Trophoblast cell (in vitro differentiated cells and primary cell): ENCODE results near the gene UNK.

Experiments
- DNase-seq, 2 donors: peaks; one replicate each; pipeline ENCODE4 v3.0.0-alpha.2; 2016
- H2AFZ ChIP-seq: 2 replicates; pipeline ENCODE4 v1.6.1; 2013; ENCODE audit warnings: low read length, moderate library complexity, mild to moderate bottlenecking; ENCODE audit not compliant: insufficient read depth, poor library complexity
- H2AK5ac ChIP-seq: 2 replicates; pipeline ENCODE4 v1.6.1; 2013; ENCODE audit warnings: mild to moderate bottlenecking, low read length
- H2BK120ac ChIP-seq: 2 replicates; pipeline ENCODE4 v1.6.1; 2013; ENCODE audit warnings: low read length, mild to moderate bottlenecking, moderate library complexity; ENCODE audit not compliant: insufficient read depth, poor library complexity
- H2BK12ac ChIP-seq: 2 replicates; pipeline ENCODE4 v1.6.1; 2013; ENCODE audit warnings: mild to moderate bottlenecking, low read length, moderate library complexity
- H2BK5ac ChIP-seq: 2 replicates; pipeline ENCODE4 v1.6.1; 2013; ENCODE audit warnings: low read length, low read depth, moderate library complexity, mild to moderate bottlenecking; ENCODE audit not compliant: poor library complexity
- H3K14ac ChIP-seq: 2 replicates; pipeline ENCODE4 v1.6.1; 2013; ENCODE audit warnings: mild to moderate bottlenecking, low read length
- H3K18ac ChIP-seq: 2 replicates; pipeline ENCODE4 v1.6.1; 2013; ENCODE audit warnings: mild to moderate bottlenecking, low read length
- H3K23ac ChIP-seq: 2 replicates; pipeline ENCODE4 v1.6.1; 2013; ENCODE audit warnings: low read length
- H3K27ac ChIP-seq: 2 replicates; pipeline ENCODE4 v1.5.1; 2013; ENCODE audit warnings: low read depth, mild to moderate bottlenecking, inconsistent platforms, low read length, moderate library complexity
- H3K27me3 ChIP-seq: 2 replicates; pipeline ENCODE4 v1.6.1; 2013; ENCODE audit warnings: inconsistent platforms, mild to moderate bottlenecking, low read length, moderate library complexity; ENCODE audit not compliant: insufficient read depth
- H3K36me3 ChIP-seq, 2 experiments: 1 replicate in 1 of 2; 2 replicates in 1 of 2; pipeline ENCODE4 v1.6.1; 2013; ENCODE audit warnings: low read length in 2 of 2, mild to moderate bottlenecking in 2 of 2, moderate library complexity in 1 of 2; ENCODE audit not compliant: insufficient read depth in 2 of 2, control insufficient read depth in 1 of 2
- H3K4ac ChIP-seq: 2 replicates; pipeline ENCODE4 v1.6.1; 2013; ENCODE audit warnings: low read depth, mild to moderate bottlenecking, low read length, moderate library complexity
- H3K4me1 ChIP-seq, 2 experiments: 1 replicate in 1 of 2; 2 replicates in 1 of 2; pipeline ENCODE4 v1.6.1; 2013; ENCODE audit warnings: low read length in 2 of 2, mild to moderate bottlenecking in 2 of 2, moderate library complexity in 1 of 2; ENCODE audit not compliant: insufficient read depth in 2 of 2, control insufficient read depth in 1 of 2
- H3K4me2 ChIP-seq: 2 replicates; pipeline ENCODE4 v1.6.1; 2013; ENCODE audit warnings: inconsistent platforms, mild to moderate bottlenecking, low read length, moderate library complexity
- H3K4me3 ChIP-seq: 2 replicates; pipeline ENCODE4 v1.5.1; 2013; ENCODE audit warnings: mild to moderate bottlenecking, low read depth, low read length, inconsistent platforms
- H3K79me1 ChIP-seq: one replicate; pipeline ENCODE4 v1.6.1; 2013; ENCODE audit warnings: low read length
- H3K79me2 ChIP-seq: 2 replicates; pipeline ENCODE4 v1.6.1; 2013; ENCODE audit warnings: low read length, mild to moderate bottlenecking; ENCODE audit not compliant: control insufficient read depth, insufficient read depth, poor library complexity
- H3K9ac ChIP-seq: 2 replicates; pipeline ENCODE4 v1.6.1; 2013; ENCODE audit warnings: mild to moderate bottlenecking, low read length
- H3K9me3 ChIP-seq: 2 replicates; pipeline ENCODE4 v1.6.1; 2013; ENCODE audit warnings: low read depth, mild to moderate bottlenecking, control low read depth, inconsistent platforms, low read length; ENCODE audit not compliant: insufficient read depth
- H4K12ac ChIP-seq: 2 replicates; pipeline ENCODE4 v1.6.1; 2013; ENCODE audit warnings: low read depth, mild to moderate bottlenecking, low read length, moderate library complexity
- H4K8ac ChIP-seq: 2 replicates; pipeline ENCODE4 v1.6.1; 2013; ENCODE audit warnings: low read depth, mild to moderate bottlenecking, low read length, moderate library complexity
- H4K91ac ChIP-seq: one replicate; pipeline ENCODE4 v1.6.1; 2013; ENCODE audit warnings: low read depth, mild to moderate bottlenecking, low read length, moderate library complexity
- WGBS: extraction: QIAGEN DNeasy Blood & Tissue Kit; methylation state at CpG from one replicate; pipeline ENCODE4 v1.1.7; 2013; ENCODE audit warnings: missing lambda C conversion rate; ENCODE audit not compliant: insufficient read length, insufficient coverage; ENCODE audit errors: extremely low coverage; 5-methylcytosine and 5-hydroxymethylcytosine counted together

UNK gene

GRCh38 chr17:75783803-75784472 is 668 bp upstream of the UNK start:
- Histone ChIP-seq H4K8ac (peak overlapping the region; percentile 93), H3K36me3 (peaks cover under 1 to 1% of the 10 kb centered on the region in 2 experiments), H2BK120ac (peak overlapping the region; percentile 83), H2BK5ac (peak overlapping the region; percentile 73), H3K18ac (peak overlapping the region; percentile 47), H2BK12ac (peak overlapping the region; percentile 96), H3K9me3 (no peaks in the 10 kb centered on the region), H3K4me2 (peak overlapping the region; percentile 70), H3K4me3 (no peak overlapping the region), H3K4ac (peak overlapping the region; percentile 72), H3K27ac (peak overlapping the region; percentile 100), H3K79me2 (peaks cover 22% of the 10 kb centered on the region), H3K14ac (peak overlapping the region; percentile 90), H3K27me3 (no peaks in the 10 kb centered on the region), H2AFZ (peak overlapping the region; percentile 32), H3K9ac (no peak overlapping the region), H3K23ac (no peak overlapping the region), H2AK5ac (peak overlapping the region; percentile 95), H4K12ac (peak overlapping the region; percentile 86), H3K4me1 (peaks cover 3 to 18% of the 10 kb centered on the region in 2 experiments), H4K91ac (peak overlapping the region; percentile 94), H3K79me1 (peaks cover 24% of the 10 kb centered on the region)
- WGBS: no CpG with 5 or more reads among the region's 20 CpGs
- DNase-seq: no peak

- peak overlapping the region; percentile 97 for H2BK5ac ChIP-seq
- peak in 1 of 2 donors; percentile 89 for DNase-seq
- peak overlapping the region; percentile 85 for H3K4me3 ChIP-seq
- peak overlapping the region; percentile 79 for H3K14ac ChIP-seq
- peak overlapping the region; percentile 3 for H2BK12ac ChIP-seq
- H3K9ac ChIP-seq: peak overlapping the region; percentile 94
- peaks cover 18% of the 10 kb centered on the region for H3K79me1 ChIP-seq
- H3K4ac ChIP-seq: peak overlapping the region; percentile 41
- H3K79me2 ChIP-seq: peaks cover 17% of the 10 kb centered on the region
- H4K91ac ChIP-seq: peak overlapping the region; percentile 95
- H2BK120ac ChIP-seq: peak overlapping the region; percentile 93
- H3K27me3 ChIP-seq: no peaks in the 10 kb centered on the region
- peak overlapping the region; percentile 90 for H4K8ac ChIP-seq
- H3K9me3 ChIP-seq: no peaks in the 10 kb centered on the region
- peak overlapping the region; percentile 78 for H2AFZ ChIP-seq
- H4K12ac ChIP-seq: peak overlapping the region; percentile 91
- H3K4me1 ChIP-seq: peaks cover 3 to 18% of the 10 kb centered on the region in 2 experiments
- H3K27ac ChIP-seq: peak overlapping the region; percentile 100
- peak overlapping the region; percentile 93 for H3K18ac ChIP-seq
- peak overlapping the region; percentile 63 for H3K4me2 ChIP-seq
- peak overlapping the region; percentile 3 for H3K23ac ChIP-seq
- no peaks in the 10 kb centered on the region for H3K36me3 ChIP-seq
- WGBS: no CpG with 5 or more reads among the region's 43 CpGs
- H2AK5ac ChIP-seq: peak overlapping the region; percentile 33
These were observed 647 bp downstream of the UNK start for GRCh38 chr17:75785016-75785890.

GRCh38 chr17:75791254-75791653 is 6.6 kb downstream of the UNK start:
- Histone ChIP-seq H2AFZ (no peak overlapping the region), H3K4ac (no peak overlapping the region), H3K27me3 (no peaks in the 10 kb centered on the region), H3K4me3 (no peak overlapping the region), H4K8ac (no peak overlapping the region), H3K23ac (no peak overlapping the region), H3K27ac (no peak overlapping the region), H2BK12ac (no peak overlapping the region), H3K36me3 (peaks cover 11 to 16% of the 10 kb centered on the region in 2 experiments), H2BK5ac (no peak overlapping the region), H4K91ac (no peak overlapping the region), H2BK120ac (no peak overlapping the region), H3K4me1 (peaks cover 0 to 6% of the 10 kb centered on the region in 2 experiments), H3K79me2 (peaks cover 7% of the 10 kb centered on the region), H3K9me3 (no peaks in the 10 kb centered on the region), H3K18ac (no peak overlapping the region), H4K12ac (no peak overlapping the region), H3K9ac (no peak overlapping the region), H3K79me1 (no peaks in the 10 kb centered on the region), H2AK5ac (no peak overlapping the region), H3K14ac (no peak overlapping the region), H3K4me2 (no peak overlapping the region)
- WGBS: no CpG with 5 or more reads among the region's 6 CpGs
- no peak for DNase-seq

DNA sequence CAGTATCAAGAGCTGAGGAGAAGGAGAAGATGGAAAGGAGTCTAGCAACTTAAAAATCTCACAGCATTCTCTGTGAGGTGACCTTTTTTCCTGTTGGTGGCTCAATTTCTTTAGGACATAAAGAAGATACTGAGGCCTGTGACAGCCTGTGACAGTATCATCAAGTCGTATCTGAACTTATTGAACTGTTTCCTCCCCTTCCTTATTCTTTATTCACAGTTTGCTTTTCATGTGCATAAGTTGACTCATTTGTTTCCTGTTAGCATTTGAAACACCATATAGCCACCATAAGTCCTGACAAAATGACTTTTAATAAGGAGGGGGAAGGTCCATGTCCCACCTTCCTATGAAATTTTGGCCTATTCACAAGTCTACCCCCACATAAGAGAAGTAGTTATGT is 8.9 kb downstream of the UNK start:
- no peaks in the 10 kb centered on the region for H3K9me3 ChIP-seq
- no peak overlapping the region for H2AK5ac ChIP-seq
- no peak overlapping the region for H3K4me3 ChIP-seq
- H3K4me1 ChIP-seq: no peaks in the 10 kb centered on the region
- no peaks in the 10 kb centered on the region for H3K79me1 ChIP-seq
- no peak for DNase-seq
- peaks cover 1% of the 10 kb centered on the region for H3K79me2 ChIP-seq
- no peak overlapping the region for H3K9ac ChIP-seq
- H3K36me3 ChIP-seq: peaks cover 18 to 28% of the 10 kb centered on the region in 2 experiments
- no peak overlapping the region for H3K27ac ChIP-seq
- H2BK5ac ChIP-seq: no peak overlapping the region
- H3K23ac ChIP-seq: no peak overlapping the region
- no peak overlapping the region for H2AFZ ChIP-seq
- H3K4ac ChIP-seq: no peak overlapping the region
- no peak overlapping the region for H4K91ac ChIP-seq
- no peak overlapping the region for H4K8ac ChIP-seq
- H3K14ac ChIP-seq: no peak overlapping the region
- no CpG with 5 or more reads among the region's 1 CpG for WGBS
- H2BK120ac ChIP-seq: no peak overlapping the region
- H3K27me3 ChIP-seq: no peaks in the 10 kb centered on the region
- H3K18ac ChIP-seq: no peak overlapping the region
- no peak overlapping the region for H4K12ac ChIP-seq
- H2BK12ac ChIP-seq: no peak overlapping the region
- H3K4me2 ChIP-seq: no peak overlapping the region
